HG03060 (cell line): ENCODE results near the gene FKBP8.
"Not testable (repeated sequence)": the region's sequence is repeated elsewhere in the genome, so short reads cannot be mapped to it uniquely, and the experiment has no call there.

ENCODE experiments used
- ATAC-seq: cut with Tn5 transposase; IDR thresholded peaks from one replicate; pipeline ENCODE4 v1.9.1; 2021; ENCODE audit warnings: low read depth, moderate number of reproducible peaks; ENCODE audit not compliant: unreplicated experiment

Gene FKBP8

DNA sequence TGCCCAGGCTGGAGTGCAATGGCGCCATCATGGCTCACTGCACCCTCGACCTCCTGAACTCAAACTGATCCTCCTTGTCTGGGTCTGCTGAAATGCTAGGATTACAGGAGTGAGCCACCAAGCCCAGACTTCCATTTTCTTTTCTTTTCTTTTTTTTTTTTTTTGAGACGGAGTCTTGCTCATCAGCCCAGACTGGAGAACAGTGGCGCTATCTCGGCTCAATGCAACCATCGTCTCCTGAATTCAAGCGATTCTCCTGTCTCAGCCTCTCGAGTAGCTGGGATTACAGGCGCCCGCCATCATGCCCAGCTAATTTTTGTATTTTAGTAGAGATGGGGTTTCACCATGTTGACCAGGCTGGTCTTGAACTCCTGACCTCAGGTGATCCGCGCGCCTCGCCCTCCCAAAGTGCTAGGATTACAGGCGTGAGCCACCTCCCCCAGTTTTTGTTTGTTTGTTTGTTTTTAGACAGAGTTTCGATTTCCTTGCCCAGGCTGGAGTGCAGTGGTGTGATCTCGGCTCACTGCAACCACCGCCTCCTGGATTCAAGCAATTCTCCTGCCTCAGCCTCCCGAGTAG lies 20.4 kb downstream of the FKBP8 start:
- not testable (repeated sequence) for ATAC-seq

GRCh38 chr19:18522124-18522861 lies 21.1 kb downstream of the FKBP8 start:
- peak; percentile 72 for ATAC-seq

DNA sequence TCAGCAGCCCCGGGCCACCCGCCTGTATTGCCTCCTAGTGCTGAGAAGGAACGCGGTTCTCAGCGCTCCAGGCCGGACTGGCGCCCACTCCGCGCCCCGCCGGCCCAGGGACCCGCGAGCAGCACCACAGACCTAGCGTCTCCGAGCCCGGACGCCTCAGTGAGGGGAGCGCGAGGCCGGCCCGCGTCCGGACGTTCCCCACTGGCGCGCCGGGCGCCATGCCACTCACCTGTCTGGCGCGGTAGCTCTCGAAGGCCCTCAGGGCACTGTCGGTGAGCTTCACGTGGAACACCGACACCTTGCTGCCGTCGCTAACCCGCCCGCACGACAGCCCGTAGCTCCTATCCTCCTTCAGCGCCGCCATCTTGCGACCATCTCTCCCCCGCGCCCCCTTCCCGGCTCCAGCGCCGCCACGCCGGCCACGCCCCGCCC lies 21.7 kb downstream of the FKBP8 start, which contains the start of gene ELL:
TSS of gene ELL (minus strand) at position 379 of the 432 bp plus-strand sequence. CDS start at position 364, 15 bp downstream.
- no peak for ATAC-seq

- ATAC-seq: no peak
Observed at GRCh38 chr19:18520848-18521691, 22.3 kb downstream of the FKBP8 start.

GRCh38 chr19:18519962-18520847 lies 23.2 kb downstream of the FKBP8 start:
- ATAC-seq: no peak

- no peak for ATAC-seq
Observed at GRCh38 chr19:18518639-18519038, 24.7 kb downstream of the FKBP8 start.

- ATAC-seq: no peak
Observed at GRCh38 chr19:18517606-18518005, 25.8 kb downstream of the FKBP8 start.

- no peak for ATAC-seq
Observed at GRCh38 chr19:18515959-18516358, 27.4 kb downstream of the FKBP8 start.

GRCh38 chr19:18514800-18515682 lies 28.3 kb downstream of the FKBP8 start:
- no peak for ATAC-seq

GRCh38 chr19:18513868-18514267 lies 29.5 kb downstream of the FKBP8 start:
- no peak for ATAC-seq

DNA sequence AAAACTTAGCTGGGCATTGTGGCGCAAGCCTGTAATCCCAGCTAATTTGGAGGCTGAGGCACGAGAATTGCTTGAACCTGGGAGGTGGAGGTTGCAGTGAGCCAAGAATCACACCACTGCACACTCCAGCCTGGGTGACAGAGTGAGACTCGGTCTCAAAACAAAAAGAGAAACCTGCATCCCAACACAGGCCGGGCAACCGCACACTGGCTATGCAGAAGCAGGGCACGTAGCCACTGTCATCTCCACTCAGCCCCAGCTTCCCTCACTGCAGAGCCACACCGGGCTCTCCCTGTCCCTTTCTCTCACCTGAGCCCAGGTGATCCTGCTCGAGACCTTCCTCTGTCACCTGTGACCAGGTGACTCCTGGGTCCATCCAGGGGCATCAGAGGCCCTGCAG lies 33.2 kb downstream of the FKBP8 start:
- no peak for ATAC-seq

- ATAC-seq: no peak
Observed at GRCh38 chr19:18508585-18508984, 34.8 kb downstream of the FKBP8 start.

DNA sequence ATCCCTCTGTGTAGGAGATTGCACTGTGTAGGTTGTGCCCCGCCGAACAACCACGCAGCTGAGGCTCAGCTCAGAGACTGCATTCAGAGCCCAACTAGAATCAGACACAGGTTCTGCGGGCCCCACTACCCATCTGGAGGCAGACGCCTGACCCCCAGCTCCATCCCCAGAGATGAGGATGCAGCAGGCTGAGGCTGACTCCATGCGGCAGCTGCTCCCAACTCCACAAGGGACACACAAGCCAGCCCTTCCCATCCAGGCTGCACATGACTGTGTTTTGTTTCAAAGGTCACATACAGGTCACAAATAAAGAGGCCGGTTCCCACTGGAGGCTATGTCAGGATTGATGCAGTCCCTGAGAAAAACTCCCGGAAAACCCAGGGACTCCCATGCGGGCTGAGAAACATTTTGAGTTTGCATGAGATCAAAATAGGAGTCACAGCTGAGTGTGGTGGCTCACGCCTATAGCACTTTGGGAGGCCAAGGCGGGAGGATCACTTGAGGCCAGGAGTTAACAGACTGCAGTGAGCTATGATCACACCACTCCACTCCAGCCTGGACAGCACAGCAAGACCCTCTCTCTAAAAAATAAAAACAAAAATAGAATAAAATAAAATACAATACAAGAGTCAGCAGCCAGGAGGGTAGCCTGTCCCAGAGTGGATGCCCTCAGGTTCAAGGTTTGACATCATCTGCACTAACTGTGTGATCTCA lies 35.5 kb downstream of the FKBP8 start:
- ATAC-seq: no peak

DNA sequence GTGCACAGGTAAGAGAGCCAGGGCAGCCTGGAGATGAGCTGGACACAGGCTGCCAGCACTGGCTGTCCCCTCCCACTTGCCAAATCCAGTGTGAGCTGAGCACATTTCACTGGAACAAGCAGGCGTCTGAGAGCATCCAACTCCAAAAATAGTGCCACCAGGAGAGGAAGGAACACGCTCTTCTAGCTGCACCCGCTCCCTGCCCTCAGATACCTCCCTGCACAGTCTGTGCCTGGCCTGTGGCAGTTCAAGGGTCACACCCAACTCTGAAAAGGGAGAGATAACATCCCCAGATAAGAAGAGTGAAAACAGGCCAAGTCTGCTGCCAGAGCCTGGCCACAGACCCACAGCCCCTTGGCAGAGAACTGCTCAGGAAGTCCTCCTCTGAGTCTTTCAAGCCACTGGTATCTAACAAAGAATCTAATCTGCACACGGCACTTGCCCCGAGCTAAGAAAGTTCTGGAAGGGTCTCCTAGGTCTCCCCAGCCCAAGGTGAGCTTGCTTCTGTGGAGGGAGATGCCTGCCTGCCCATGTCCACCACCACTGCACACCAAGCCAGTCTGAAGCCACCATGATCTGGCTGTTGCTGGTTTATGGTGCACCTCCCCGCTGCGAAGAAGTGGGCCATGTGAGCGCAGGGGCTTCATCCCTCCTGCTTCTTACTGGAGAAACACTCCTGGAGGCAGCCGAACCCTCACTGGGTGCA lies 36.2 kb downstream of the FKBP8 start:
- no peak for ATAC-seq

GRCh38 chr19:18506101-18506930 lies 37.1 kb downstream of the FKBP8 start:
- ATAC-seq: no peak

GRCh38 chr19:18504886-18505610 lies 38.3 kb downstream of the FKBP8 start:
- ATAC-seq: no peak
